ENCODE data around the gene SORL1-AS1.

SORL1-AS1 gene

GRCh38 chr11:121458551-121458950 is 5.8 kb upstream of the SORL1-AS1 start:
- no peak for DNase-seq
- TF ChIP-seq CTCF (IDR thresholded peaks at IDR 0.05; ENCODE audit: low read depth, low read length): no peak
- peaks cover 20% of the 10 kb centered on the region for H3K4me1 ChIP-seq
- no peak overlapping the region for H3K4me3 ChIP-seq (ENCODE audit: low read depth, low read length)
- no peaks in the 10 kb centered on the region for H3K36me3 ChIP-seq
- H3K27me3 ChIP-seq: no peaks in the 10 kb centered on the region
- no peaks in the 10 kb centered on the region for H3K9me3 ChIP-seq

GRCh38 chr11:121456816-121457431 is 4.2 kb upstream of the SORL1-AS1 start:
- H3K27me3 ChIP-seq: no peaks in the 10 kb centered on the region
- no peak for TF ChIP-seq CTCF (IDR thresholded peaks at IDR 0.05; ENCODE audit: low read depth, low read length)
- H3K36me3 ChIP-seq: peaks cover 3% of the 10 kb centered on the region; the same call in 1 of the 2 replicates
- no peaks in the 10 kb centered on the region for H3K9me3 ChIP-seq
- H3K4me3 ChIP-seq (ENCODE audit: low read depth, low read length): no peak overlapping the region
- DNase-seq: no peak
- H3K4me1 ChIP-seq: peaks cover 20% of the 10 kb centered on the region; the same call in 1 of the 2 replicates

- no peak for DNase-seq
- no peaks in the 10 kb centered on the region for H3K27me3 ChIP-seq
- H3K9me3 ChIP-seq: no peaks in the 10 kb centered on the region
- TF ChIP-seq CTCF (IDR thresholded peaks at IDR 0.05; ENCODE audit: low read depth, low read length): no peak
- no peak overlapping the region for H3K4me3 ChIP-seq (ENCODE audit: low read depth, low read length)
- H3K4me1 ChIP-seq: peaks cover 20% of the 10 kb centered on the region
- H3K36me3 ChIP-seq: peaks cover 3% of the 10 kb centered on the region; the same call in 1 of the 2 replicates
Observed at GRCh38 chr11:121456151-121456550, 3.4 kb upstream of the SORL1-AS1 start.

- H3K36me3 ChIP-seq: peaks cover 3% of the 10 kb centered on the region; the same call in 1 of the 2 replicates
- peaks cover 20% of the 10 kb centered on the region for H3K4me1 ChIP-seq
- no peaks in the 10 kb centered on the region for H3K9me3 ChIP-seq
- no peak for TF ChIP-seq CTCF (IDR thresholded peaks at IDR 0.05; ENCODE audit: low read depth, low read length)
- no peaks in the 10 kb centered on the region for H3K27me3 ChIP-seq
- no peak for DNase-seq
- H3K4me3 ChIP-seq (ENCODE audit: low read depth, low read length): no peak overlapping the region
Observed at GRCh38 chr11:121455115-121455514, 2.3 kb upstream of the SORL1-AS1 start.

GRCh38 chr11:121453589-121454299 is 977 bp upstream of the SORL1-AS1 start:
- Histone ChIP-seq H3K9me3 (no peaks in the 10 kb centered on the region), H3K36me3 (peaks cover 3% of the 10 kb centered on the region; the same call in 1 of the 2 replicates), H3K4me1 (peaks cover 11% of the 10 kb centered on the region), H3K4me3 (ENCODE audit: low read depth, low read length) (no peak overlapping the region; the same call in 1 of the 2 replicates), H3K27me3 (no peaks in the 10 kb centered on the region)
- DNase-seq: no peak
- TF ChIP-seq CTCF (IDR thresholded peaks at IDR 0.05; ENCODE audit: low read depth, low read length): no peak
